ENCODE data around the gene SPINT3. TPM values are rescaled to one million over a fixed set of nuclear protein-coding genes. Genes with fewer than 3 reads are reported as not detected.

Gene SPINT3
- total and polyA plus RNA-seq, 11 donors, result not detected

DNA sequence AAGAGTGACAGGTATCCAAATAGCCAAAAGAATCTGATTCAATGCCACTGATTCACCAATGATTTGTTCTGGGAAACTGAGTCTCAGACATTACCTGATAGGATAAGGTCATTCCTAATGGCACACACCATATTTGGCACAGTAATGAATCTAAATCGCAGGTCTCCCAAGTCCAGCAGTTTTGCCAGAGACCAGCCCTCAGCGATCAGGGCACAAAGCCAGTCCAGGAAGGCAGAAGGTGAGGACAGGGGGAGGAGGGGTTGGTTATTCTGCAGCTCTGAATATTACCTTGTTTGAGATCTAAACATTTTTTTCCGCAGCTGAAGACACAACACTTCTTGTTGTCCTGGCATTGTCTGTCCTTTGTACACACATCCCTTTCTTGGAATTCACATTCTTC is 29.9 kb upstream of the SPINT3 start:
- Histone ChIP-seq H3K27ac (no peak overlapping the region), H3K36me3 (no peaks in the 10 kb centered on the region), H3K4me3 (no peak overlapping the region), H3K27me3 (peaks cover 0 to 19% (median 4%) of the 10 kb centered on the region in 9 donors), H3K4me1 (no peaks in the 10 kb centered on the region), H3K9me3 (no peaks in the 10 kb centered on the region)
- WGBS, 4 donors, result 70 to 77% (median 73%) methylated on average over 3 of the region's 3 CpGs
- DNase-seq (no peak), ATAC-seq (no peak)
- no peak for TF ChIP-seq POLR2A (IDR thresholded peaks at IDR 0.05)
- TF ChIP-seq, protein P1, sequence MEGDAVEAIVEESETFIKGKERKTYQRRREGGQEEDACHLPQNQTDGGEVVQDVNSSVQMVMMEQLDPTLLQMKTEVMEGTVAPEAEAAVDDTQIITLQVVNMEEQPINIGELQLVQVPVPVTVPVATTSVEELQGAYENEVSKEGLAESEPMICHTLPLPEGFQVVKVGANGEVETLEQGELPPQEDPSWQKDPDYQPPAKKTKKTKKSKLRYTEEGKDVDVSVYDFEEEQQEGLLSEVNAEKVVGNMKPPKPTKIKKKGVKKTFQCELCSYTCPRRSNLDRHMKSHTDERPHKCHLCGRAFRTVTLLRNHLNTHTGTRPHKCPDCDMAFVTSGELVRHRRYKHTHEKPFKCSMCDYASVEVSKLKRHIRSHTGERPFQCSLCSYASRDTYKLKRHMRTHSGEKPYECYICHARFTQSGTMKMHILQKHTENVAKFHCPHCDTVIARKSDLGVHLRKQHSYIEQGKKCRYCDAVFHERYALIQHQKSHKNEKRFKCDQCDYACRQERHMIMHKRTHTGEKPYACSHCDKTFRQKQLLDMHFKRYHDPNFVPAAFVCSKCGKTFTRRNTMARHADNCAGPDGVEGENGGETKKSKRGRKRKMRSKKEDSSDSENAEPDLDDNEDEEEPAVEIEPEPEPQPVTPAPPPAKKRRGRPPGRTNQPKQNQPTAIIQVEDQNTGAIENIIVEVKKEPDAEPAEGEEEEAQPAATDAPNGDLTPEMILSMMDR (IDR thresholded peaks at IDR 0.05), result no peak
- intact Hi-C loops (cut with DNase I), result loop anchor here in 3 of 10 donors (5.0 to 10.0 kb wide), 3 partner anchors 219 to 227 kb away; no protein-coding TSS in a partner anchor

DNA sequence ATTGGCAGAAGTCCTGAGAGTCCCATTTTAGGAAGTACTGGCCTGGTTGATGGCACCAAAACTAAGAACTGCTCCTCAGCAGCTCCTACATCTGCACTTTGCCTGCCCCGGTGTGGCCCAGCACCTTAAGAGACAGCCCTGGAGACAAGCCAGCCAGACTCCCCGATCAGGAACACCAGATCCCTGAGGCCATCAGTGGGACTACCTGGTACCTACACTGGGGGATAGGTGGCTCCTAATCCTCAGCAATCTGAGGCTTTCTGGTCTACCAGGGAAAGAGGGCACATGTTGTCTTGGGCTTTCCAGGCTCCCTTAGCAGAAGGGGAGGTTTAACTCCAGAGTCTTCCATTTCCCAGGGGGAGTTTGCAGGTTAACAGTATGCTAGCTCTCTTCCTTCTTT is 24.0 kb upstream of the SPINT3 start, which contains the start of gene WFDC6:
WFDC6 (minus strand) TSS at position 101 of the 400 bp plus-strand sequence; CDS start at position 26, 75 bp downstream.
- Histone ChIP-seq H3K27me3 (peaks cover 0 to 37% (median 13%) of the 10 kb centered on the region in 9 donors), H3K4me3 (no peak within 1 kb of the TSS), H3K9me3 (no peaks in the 10 kb centered on the region), H3K27ac (no peak within 1 kb of the TSS), H3K4me1 (no peaks in the 10 kb centered on the region), H3K36me3 (no peaks in the 10 kb centered on the region)
- no peak for TF ChIP-seq POLR2A (IDR thresholded peaks at IDR 0.05)
- TF ChIP-seq, protein P1 (IDR thresholded peaks at IDR 0.05), result no peak
- ATAC-seq (no peak), DNase-seq (no peak)
- intact Hi-C loops (cut with DNase I), result no loop called here
- WGBS, 4 donors, result 61 to 84% (median 82%) methylated on average over 2 of the region's 2 CpGs

DNA sequence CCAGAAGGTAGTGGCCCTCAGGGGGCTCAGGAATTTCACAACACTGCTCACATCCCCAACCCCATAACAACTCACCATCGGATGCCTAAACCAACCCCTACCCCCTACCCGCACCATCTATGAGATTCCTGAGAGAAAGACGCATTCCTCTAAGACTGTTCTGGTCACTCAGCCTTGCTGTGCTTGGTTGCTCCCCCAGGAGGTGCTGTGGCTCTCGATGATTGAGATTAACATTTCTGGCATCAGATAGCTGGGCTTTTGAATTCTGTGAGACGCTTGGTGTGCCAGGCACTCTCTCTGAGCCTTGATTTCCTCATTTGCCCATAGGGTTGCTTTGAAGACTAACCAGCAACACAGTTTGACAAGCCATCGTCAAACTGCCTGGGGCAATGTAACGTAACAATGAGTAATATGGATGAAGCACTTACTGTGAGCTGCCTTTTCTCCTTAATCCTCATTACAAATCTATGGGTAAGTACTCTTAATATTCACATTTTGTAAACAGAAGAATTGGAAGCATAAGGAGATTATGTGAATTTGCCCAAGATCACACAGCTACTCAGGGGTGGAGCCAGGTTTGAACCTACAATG is 22.9 kb upstream of the SPINT3 start:
- DNase-seq (no peak), ATAC-seq (no peak)
- no peak overlapping the region for H3K4me3 ChIP-seq
- no peaks in the 10 kb centered on the region for H3K36me3 ChIP-seq
- H3K27me3 ChIP-seq, result peaks cover 0 to 40% (median 13%) of the 10 kb centered on the region in 9 donors
- TF ChIP-seq, protein P1 (IDR thresholded peaks at IDR 0.05), result no peak
- no peak for TF ChIP-seq POLR2A (IDR thresholded peaks at IDR 0.05)
- no peak overlapping the region for H3K27ac ChIP-seq
- 51 to 66% (median 60%) methylated on average over 7 of the region's 7 CpGs for WGBS, 4 donors
- intact Hi-C loops (cut with DNase I), result no loop called here
- H3K9me3 ChIP-seq, result no peaks in the 10 kb centered on the region
- H3K4me1 ChIP-seq, result no peaks in the 10 kb centered on the region

DNA sequence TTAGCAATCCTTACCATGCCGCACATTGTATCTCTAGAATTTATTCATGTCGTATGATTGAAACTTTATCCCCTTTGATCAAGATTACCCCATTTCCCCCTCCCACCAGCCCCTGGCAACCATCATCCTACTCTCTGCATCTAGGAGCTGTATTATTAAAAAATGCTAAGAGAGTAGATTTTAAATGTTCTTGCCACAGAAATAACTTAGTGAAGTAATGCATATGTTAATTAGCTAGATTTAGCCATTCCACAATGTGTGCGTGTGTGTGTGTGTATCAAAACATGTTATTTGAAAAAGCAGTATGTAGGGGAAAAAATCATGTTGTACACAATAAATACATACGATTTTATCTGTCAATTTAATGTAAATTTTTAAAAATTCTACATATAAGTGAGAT is 11.9 kb upstream of the SPINT3 start:
- Histone ChIP-seq H3K36me3 (no peaks in the 10 kb centered on the region), H3K4me1 (no peaks in the 10 kb centered on the region), H3K9me3 (no peaks in the 10 kb centered on the region), H3K27ac (no peak overlapping the region), H3K27me3 (peaks cover 0 to 25% (median 4%) of the 10 kb centered on the region in 9 donors), H3K4me3 (no peak overlapping the region)
- WGBS, 4 donors, result 72 to 75% (median 73%) methylated on average over 4 of the region's 4 CpGs
- DNase-seq, result no peak
- TF ChIP-seq, protein P1 (IDR thresholded peaks at IDR 0.05), result no peak
- TF ChIP-seq POLR2A (IDR thresholded peaks at IDR 0.05), result no peak
- intact Hi-C loops (cut with DNase I), result no loop called here
- no peak for ATAC-seq
